NCI-H82 treated with DMSO at 0.1 percent for 48 hours (cell line): Measurements from ENCODE around the gene MYBL2.

Experiments
- DNase-seq: peaks from one replicate; lab custom pipeline; 2025; ENCODE audit not compliant: unreplicated experiment; lab: John Stamatoyannopoulos, UW

Gene MYBL2

GRCh38 chr20:43721429-43722152 is 54.7 kb downstream of the MYBL2 start:
- no peak for DNase-seq

DNA sequence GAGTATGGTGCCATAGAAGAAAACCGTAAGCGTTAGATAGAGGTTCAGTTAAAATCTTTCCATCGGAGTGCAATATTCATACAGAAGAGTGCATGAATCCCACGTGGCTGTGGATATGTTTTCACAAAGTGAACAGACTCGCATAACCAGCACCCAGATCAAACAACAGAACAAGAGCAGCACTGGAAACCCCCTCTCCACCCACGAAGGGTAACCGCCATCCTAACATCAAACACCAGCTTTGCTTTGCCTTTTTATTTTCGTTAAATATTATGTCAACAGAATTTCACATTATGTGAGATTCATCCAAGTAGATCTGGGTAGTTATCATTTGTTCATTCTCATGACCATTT is 55.2 kb downstream of the MYBL2 start:
- no peak for DNase-seq

- DNase-seq: no peak
These were observed 56.3 kb downstream of the MYBL2 start for GRCh38 chr20:43723186-43723585.

- no peak for DNase-seq
These were observed 56.8 kb downstream of the MYBL2 start for GRCh38 chr20:43723735-43724134.

DNA sequence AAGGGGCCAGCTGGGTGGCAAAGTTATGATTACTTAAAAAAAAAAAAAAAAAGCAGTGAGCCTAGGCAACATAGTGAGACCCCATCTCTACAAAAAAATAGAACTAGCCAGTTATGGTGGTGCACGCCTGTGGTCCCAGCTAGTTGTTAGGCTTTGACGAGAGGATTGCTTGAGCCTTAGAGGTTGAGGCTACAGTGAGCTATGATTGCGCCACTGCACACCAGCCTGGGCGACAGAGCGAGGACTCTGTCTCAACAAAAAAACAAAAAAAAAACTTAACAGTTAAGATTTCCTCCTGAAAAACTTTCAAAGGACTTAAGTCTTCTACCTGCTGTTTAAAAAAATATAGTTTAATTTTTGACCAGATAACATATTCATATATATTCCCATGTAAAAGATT is 57.5 kb downstream of the MYBL2 start:
- DNase-seq: no peak

GRCh38 chr20:43725666-43726065 is 58.8 kb downstream of the MYBL2 start:
- DNase-seq: no peak

DNA sequence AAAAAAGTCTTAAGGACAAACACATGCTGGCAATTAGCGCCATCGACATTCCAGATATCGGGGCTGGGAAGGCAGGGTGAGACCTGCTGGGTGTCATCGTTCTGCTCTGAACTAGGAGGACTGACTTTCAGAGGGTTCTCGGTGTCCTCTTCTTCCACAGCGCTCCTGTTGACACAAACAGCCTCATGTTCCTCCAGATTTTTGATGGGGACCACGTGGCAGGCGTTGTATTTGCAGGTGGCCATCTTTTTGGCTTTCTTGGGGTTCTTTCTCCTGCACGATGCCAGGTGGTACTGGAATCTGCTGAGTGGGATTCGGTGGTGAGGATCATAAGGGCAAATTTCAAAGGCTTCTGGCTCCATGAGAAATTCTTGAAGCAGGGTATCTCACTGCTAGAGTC is 59.4 kb downstream of the MYBL2 start:
- no peak for DNase-seq

DNA sequence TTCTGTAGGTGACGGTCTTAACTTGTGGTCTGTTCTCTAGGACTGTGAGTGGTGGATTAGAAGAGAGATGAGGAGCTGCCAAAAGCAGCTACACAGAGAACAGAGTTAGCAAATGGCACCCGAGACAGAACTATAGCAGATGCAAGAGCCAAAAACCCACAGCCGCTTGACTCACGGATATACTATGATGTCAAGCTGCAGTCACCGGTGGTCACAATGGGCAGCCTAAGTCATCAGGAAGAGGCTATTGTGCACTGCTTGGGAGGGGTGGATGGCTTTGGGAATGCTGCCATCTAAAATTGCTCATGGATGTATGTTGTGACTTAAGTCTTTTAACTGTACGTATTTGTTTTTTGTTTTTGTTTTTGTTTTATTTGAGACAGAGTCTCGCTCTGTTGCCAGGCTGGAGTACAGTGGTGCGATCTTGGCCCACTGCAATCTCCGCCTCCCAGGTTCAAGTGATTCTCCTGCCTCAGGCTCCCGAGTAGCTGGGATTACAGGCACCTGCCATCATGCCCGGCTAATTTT is 60.0 kb downstream of the MYBL2 start, which contains the start of gene GTSF1L:
TSS of gene GTSF1L (minus strand) at position 192 of the 528 bp plus-strand sequence. CDS start 308 bp downstream, outside the sequence.
- no peak for DNase-seq

DNA sequence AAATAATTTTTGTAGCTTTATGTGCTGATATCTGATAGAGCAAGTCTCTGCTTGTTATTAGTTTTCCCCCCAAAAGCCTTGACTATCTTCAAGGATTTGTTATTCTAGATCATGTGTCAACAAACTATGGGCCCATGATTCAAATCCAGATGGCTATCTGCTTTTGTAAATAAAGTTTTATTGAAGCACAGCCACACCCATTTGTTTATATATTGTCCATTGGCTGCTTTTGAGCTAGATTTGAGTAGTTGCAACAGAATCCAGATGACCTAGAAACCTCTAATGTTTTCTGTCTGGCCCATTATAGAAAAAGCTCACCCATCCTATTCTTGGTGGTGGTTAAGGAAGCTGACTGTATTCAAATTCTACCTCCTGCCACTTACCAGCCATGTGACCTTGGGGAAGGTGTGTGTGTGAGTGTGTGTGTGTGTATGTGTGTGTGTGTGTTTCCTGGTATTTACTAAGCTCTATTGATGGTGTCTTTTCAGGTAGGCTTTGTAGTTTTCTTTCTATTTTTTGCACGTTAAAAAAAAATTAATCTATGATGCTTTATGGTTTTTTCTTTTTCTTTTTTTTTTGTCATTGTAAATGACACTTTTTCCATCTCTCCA is 61.2 kb downstream of the MYBL2 start:
- DNase-seq: no peak

DNA sequence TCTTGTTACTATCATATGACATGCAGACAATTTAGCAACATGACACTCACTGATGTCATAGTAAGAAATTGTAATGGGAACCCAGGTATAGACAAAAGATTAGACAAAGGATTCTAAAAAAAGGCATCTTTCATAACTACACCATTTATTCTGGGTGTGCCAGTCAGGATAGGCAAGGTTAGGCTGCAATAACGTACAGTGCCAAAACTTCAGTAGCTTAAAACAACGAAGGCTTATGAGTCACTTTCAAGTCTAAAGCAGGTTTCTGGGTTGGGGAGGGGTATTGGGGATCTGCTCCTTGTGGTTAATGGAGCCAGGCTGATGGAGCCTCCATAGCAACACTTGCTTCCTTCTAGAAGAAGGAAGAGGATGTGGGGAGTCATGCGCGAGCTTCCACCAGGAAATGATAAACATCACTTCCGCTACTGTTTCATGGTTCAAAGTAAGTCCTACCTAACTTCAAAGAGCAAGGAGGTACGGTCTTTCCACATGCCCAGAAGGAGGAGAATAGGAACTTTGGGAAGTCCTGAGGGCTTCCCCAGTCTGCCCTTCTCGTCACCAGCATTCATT is 61.9 kb downstream of the MYBL2 start:
- no peak for DNase-seq

DNA sequence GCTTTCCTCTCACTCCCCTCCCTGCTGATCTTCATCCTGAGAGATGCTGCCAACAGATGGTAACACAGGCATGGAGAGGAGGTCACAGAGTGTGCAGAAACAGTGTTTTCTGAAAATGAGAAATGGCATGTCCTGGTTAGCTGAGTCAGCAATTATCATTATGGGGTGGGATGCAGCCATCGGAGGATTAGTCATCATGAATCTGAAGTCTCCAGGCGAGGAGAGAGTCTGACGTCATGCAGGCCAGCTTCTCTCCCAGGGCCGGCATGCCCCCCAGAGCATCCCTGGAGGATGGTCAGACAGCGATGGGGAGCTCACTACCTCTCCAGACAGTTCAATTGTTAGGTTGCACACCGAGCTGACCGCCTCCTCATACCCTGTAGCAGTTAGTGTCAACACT is 64.6 kb downstream of the MYBL2 start:
- no peak for DNase-seq

- DNase-seq: no peak
These were observed 65.0 kb downstream of the MYBL2 start for GRCh38 chr20:43731927-43732326.

GRCh38 chr20:43736588-43737158 is 69.8 kb downstream of the MYBL2 start:
- DNase-seq: no peak

- no peak for DNase-seq
These were observed 71.0 kb downstream of the MYBL2 start for GRCh38 chr20:43737925-43738324.

- no peak for DNase-seq
These were observed 72.3 kb downstream of the MYBL2 start for GRCh38 chr20:43739148-43739749.

DNA sequence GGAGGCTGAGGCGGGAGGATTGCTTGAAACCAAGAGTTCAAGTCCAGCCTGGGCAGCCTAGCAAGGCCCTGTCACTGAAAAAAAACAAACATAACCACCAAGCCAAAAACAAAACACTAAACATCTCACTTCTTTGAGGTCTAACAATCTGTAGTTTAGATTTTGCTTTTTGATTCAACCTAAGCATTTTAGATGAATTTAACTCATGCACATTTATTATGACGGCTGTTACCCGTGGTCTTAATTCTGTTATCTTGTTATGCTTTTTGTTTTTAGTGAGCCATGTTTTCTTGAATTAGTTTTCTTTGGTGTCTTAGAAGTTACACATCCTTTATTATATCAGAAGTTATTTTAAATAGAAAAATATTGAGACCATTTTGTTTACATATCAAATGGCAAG is 73.7 kb downstream of the MYBL2 start:
- DNase-seq: no peak

GRCh38 chr20:43744151-43744611 is 77.3 kb downstream of the MYBL2 start:
- DNase-seq: no peak

GRCh38 chr20:43744966-43745730 is 78.2 kb downstream of the MYBL2 start:
- peak; percentile 45 for DNase-seq

DNA sequence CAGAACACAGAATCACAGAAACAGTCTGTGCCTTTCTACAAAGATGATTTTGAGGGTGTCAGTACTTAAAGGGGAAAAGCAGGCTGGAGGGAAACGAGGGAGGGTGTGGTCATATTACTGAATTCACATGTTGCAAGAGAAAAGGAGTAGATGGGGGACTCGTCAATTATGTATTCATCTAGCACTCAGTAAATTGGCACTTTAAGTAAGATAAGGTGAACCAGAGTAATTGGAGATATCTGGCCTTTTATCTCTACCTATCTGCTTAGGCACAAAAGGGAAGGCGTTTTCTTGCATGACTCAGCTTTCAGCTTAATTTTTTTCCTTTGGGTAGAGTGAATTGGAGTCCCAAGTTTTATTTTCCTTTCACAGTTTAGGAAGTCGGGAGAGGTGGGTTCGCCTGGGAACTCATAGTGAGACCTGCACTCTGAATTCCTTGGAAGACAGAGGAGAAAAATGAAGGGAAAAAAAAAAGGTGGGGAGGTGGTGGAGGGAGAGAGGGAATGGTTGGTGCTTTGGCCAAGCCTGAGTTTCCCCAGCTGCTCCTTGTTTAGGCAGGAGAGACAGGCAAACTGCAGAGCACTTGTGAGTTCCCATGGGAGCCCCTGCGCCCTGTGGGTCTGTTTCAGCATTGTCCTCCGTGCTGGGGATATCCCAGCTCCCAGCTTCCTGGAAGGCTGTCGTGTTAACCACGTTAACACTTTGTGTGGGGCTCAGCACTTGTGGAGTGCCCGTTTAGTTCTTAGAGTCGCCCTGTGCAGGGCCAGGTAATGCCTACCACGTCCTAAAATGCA is 79.6 kb downstream of the MYBL2 start:
- no peak for DNase-seq

DNA sequence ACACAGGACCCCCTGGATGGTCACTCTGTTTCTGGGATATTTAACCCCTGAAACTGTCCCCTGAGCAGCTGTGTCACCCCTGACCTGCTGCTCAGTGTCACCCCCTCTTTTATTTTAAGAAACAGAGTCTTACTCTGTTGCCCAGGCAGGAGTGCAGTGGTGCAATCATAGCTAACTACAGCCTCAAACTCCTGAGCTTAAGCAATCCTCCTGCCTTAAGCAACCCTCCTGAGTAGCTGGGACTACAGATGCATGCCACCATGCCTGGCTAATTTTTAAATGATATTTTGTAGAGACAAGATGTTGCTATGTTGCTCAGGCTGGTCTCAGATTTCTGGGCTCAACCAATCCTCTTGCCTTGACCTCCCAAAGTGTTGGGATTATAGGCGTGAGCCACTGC is 81.4 kb downstream of the MYBL2 start:
- no peak for DNase-seq
